CD4-positive, alpha-beta memory T cell (primary cell): ENCODE measurements around the gene CSDE1. TPM values are rescaled to one million over a fixed set of nuclear protein-coding genes. Genes with fewer than 3 reads are reported as not detected.
"Not testable (repeated sequence)": the region's sequence is repeated elsewhere in the genome, so short reads cannot be mapped to it uniquely, and the experiment has no call there.

Experiments used
- CTCF ChIA-PET: fragments of 350-600 bp; sonication (Branson Sonifier 250); formaldehyde crosslinking; loops from one replicate; lab custom pipeline; 2021; ENCODE audit warnings: inconsistent platforms; ENCODE audit not compliant: partially characterized antibody; lab: Charles Lee
- POLR2A ChIA-PET: fragments of 350-600 bp; sonication (Branson Sonifier 250); formaldehyde crosslinking; loops from one replicate; lab custom pipeline; 2021; ENCODE audit not compliant: partially characterized antibody; lab: Charles Lee
- DNase-seq, 5 donors: peaks; one replicate each; pipeline versions ENCODE4 v3.0.0 to v3.0.0-alpha.2; 2020 to 2022; ENCODE audit warnings: mixed read lengths in 1 of 5
- H3K27ac ChIP-seq: one replicate; pipeline ENCODE4 v1.7.0; 2013; ENCODE audit warnings: low read depth, low read length
- H3K27me3 ChIP-seq: 2 replicates; pipeline ENCODE4 v1.7.0; 2013; ENCODE audit warnings: mild to moderate bottlenecking, low read length, moderate library complexity; ENCODE audit not compliant: insufficient read depth
- H3K36me3 ChIP-seq: 2 replicates; pipeline ENCODE4 v1.7.0; 2013; ENCODE audit warnings: mild to moderate bottlenecking, low read length, moderate library complexity; ENCODE audit not compliant: insufficient read depth
- H3K4me1 ChIP-seq: 2 replicates; pipeline ENCODE4 v1.7.0; 2013; ENCODE audit warnings: mild to moderate bottlenecking, low read length, moderate library complexity; ENCODE audit not compliant: insufficient read depth
- H3K4me3 ChIP-seq, 2 donors: one replicate each; pipeline ENCODE4 v1.7.0; 2013; ENCODE audit warnings: low read length in 2 of 2, mild to moderate bottlenecking in 1 of 2
- H3K9me3 ChIP-seq, 2 donors: one replicate each; pipeline ENCODE4 v1.7.0; 2013; ENCODE audit warnings: low read length in 2 of 2, control low read depth in 1 of 2; ENCODE audit not compliant: control insufficient read depth in 1 of 2
- H3K27ac Mint-ChIP-seq, 7 donors: one replicate each; pipeline ENCODE4 v1.8.0; 2020 to 2021; ENCODE audit warnings: mixed read lengths in 7 of 7, mild to moderate bottlenecking in 6 of 7, inconsistent platforms in 3 of 7, moderate library complexity in 3 of 7
- H3K27me3 Mint-ChIP-seq, 2 donors: one replicate each; pipeline ENCODE4 v1.8.0; 2020 to 2021; ENCODE audit warnings: mixed read lengths in 2 of 2
- H3K36me3 Mint-ChIP-seq, 2 donors: one replicate each; pipeline ENCODE4 v1.8.0; 2020 to 2021; ENCODE audit warnings: mixed read lengths in 2 of 2, inconsistent platforms in 1 of 2, mild to moderate bottlenecking in 1 of 2
- H3K4me1 Mint-ChIP-seq, 4 donors: one replicate each; pipeline ENCODE4 v1.8.0; 2020 to 2021; ENCODE audit warnings: mixed read lengths in 4 of 4, mild to moderate bottlenecking in 1 of 4
- H3K4me3 Mint-ChIP-seq, 8 donors: one replicate each; pipeline ENCODE4 v1.8.0; 2020 to 2021; ENCODE audit warnings: mixed read lengths in 8 of 8, mild to moderate bottlenecking in 7 of 8, moderate library complexity in 6 of 8, inconsistent platforms in 3 of 8
- H3K9me3 Mint-ChIP-seq, 8 donors: one replicate each; pipeline ENCODE4 v1.8.0; 2020 to 2021; ENCODE audit warnings: mixed read lengths in 8 of 8, mild to moderate bottlenecking in 5 of 8, inconsistent platforms in 3 of 8, moderate library complexity in 1 of 8
- intact Hi-C: fragments of 100-400 bp; cut with micrococcal nuclease; formaldehyde crosslinking; loops from one replicate; pipeline ENCODE4 v1.15.1; 2023
- polyA plus RNA-seq, 2 donors: library from polyadenylated mRNA; unstranded; fragments of 300-500 nt; fragmentation: Illumina TruSeq; gene quantifications; one replicate each; pipeline ENCODE4 v1.2.3, GENCODE V29; 2021
- total RNA-seq, 2 experiments: library from RNA; stranded (reverse); gene quantifications; one replicate each; pipeline ENCODE4 v1.2.3, GENCODE V29; 2021

The CSDE1 gene
- total and polyA plus RNA-seq, 4 experiments from 2014 or later, result 391 to 559 (median 487) TPM

DNA sequence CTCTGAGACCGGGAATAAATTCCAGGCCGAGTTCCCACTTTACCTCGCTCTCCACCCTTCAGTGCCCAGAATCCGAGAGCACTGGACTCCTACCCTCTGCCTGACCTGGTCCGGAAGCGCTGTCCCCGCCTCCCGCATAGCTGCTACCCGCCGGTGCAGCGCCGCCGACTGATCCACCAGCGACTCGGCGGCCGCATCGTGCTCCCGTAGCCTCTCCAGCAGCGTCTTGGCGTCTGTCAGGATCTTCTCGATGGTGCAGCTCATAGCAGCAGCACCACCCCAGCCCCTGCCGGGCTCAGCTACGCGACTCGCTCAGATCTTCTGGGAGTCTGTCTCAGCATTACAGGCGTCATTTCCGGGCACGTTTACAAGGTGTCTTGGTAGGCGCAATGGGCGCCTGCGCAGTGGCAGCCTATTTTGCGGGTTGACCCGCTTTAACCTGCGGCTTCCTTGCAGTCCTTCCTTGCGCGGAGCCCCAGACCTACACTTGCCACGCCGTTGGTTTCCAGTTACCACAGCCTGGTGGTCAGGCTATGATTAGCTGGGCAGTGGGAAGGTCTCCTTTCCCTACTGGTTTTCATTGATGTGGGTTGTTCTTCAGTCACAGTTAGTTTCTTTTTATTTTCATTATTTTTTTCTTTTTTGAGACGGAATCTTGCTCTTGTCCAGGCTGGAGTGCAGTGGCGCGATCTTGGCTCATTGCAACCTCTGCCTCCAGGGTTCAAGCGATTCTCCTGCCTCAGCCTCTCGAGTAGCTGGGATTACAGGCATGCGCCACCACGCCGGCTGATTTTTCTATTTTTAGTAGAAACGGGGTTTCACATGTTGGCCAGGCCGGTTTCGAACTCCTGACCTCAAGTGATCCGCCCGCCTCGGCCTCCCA lies 22.8 kb upstream of the CSDE1 start, which contains the start of gene SIKE1:
TSS of gene SIKE1 (minus strand) at position 342 of the 883 bp plus-strand sequence. CDS start at position 264, 78 bp downstream.
- peaks cover 26 to 38% of the 10 kb centered on the region in 2 donors for H3K36me3 Mint-ChIP-seq
- H3K27ac Mint-ChIP-seq, result peak within 1 kb of the TSS; percentile 93 to 100 (median 100)
- peaks cover 0 to 3% (median under 1%) of the 10 kb centered on the region in 8 donors for H3K9me3 Mint-ChIP-seq
- DNase-seq, result peak; percentile 93 to 98 (median 96)
- intact Hi-C loops, result loop anchor here (1.0 kb wide), 4 partner anchors 23 to 283 kb away; partner anchors contain the start of genes BCAS2, CSDE1 and NRAS
- H3K27me3 Mint-ChIP-seq, result no peaks in the 10 kb centered on the region
- H3K4me1 Mint-ChIP-seq, result peaks cover 14 to 36% (median 26%) of the 10 kb centered on the region in 4 donors
- peaks cover 18% of the 10 kb centered on the region for H3K4me1 ChIP-seq
- H3K9me3 ChIP-seq, result no peaks in the 10 kb centered on the region
- H3K4me3 Mint-ChIP-seq, result peak within 1 kb of the TSS; percentile 95 to 100 (median 100)
- POLR2A ChIA-PET, result interaction anchor here (0.6 to 3.0 kb wide), 9 partner anchors 12 to 319 kb away, joined by 3 to 45 read pairs (median 4); partner anchors contain the start of genes BCAS2, CSDE1, NRAS and TRIM33
- peak within 1 kb of the TSS; percentile 97 for H3K27ac ChIP-seq
- no peaks in the 10 kb centered on the region for H3K36me3 ChIP-seq
- H3K27me3 ChIP-seq, result no peaks in the 10 kb centered on the region
- CTCF ChIA-PET, result interaction anchor here (0.6 to 1.5 kb wide), 3 partner anchors 65 to 425 kb away, joined by 3 read pairs; partner anchors contain the start of gene BCAS2
- H3K4me3 ChIP-seq, result peak within 1 kb of the TSS; percentile 77 to 83

DNA sequence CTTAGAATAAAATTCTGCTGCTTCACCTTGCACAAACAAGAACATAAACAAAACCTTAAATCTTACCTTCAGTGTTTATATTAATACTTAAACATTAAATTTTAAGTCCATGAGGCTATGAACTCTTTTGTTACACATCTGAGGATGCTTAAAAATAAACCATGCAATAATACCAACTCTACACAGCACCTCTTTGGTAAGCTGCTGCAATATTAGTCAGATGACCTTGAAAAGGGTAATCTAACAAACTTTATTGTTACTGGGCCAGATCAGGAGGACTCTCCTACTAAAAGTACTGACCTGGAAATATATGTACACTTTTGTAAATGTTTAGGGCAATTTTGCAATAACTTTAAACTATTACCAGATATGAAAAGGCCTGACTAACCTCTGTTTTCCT lies 21.9 kb upstream of the CSDE1 start:
- ChIA-PET CTCF (interaction anchor here (1.1 kb wide), 1 partner anchor 199 kb away, joined by 3 read pairs; the partner anchor contains the start of gene BCAS2), POLR2A (interaction anchor here (0.6 to 3.0 kb wide), 6 partner anchors 11 to 268 kb away, joined by 3 to 45 read pairs (median 4); partner anchors contain the start of genes BCAS2, CSDE1 and TRIM33)
- intact Hi-C loops, result loop anchor here (1.0 kb wide), 4 partner anchors 22 to 284 kb away; partner anchors contain the start of genes BCAS2, CSDE1 and NRAS
- Mint-ChIP-seq H3K27me3 (no peaks in the 10 kb centered on the region), H3K4me1 (peaks cover 14 to 36% (median 26%) of the 10 kb centered on the region in 4 donors), H3K4me3 (peak overlapping the region; percentile 95 to 100 (median 100)), H3K9me3 (peaks cover 0 to 3% (median 0%) of the 10 kb centered on the region in 8 donors), H3K27ac (peak overlapping the region; percentile 93 to 100 (median 100)), H3K36me3 (peaks cover 26 to 46% of the 10 kb centered on the region in 2 donors)
- peaks cover 3% of the 10 kb centered on the region for H3K36me3 ChIP-seq
- peak overlapping the region; percentile 77 to 83 for H3K4me3 ChIP-seq
- no peak for DNase-seq
- H3K9me3 ChIP-seq, result no peaks in the 10 kb centered on the region
- no peaks in the 10 kb centered on the region for H3K27me3 ChIP-seq
- H3K27ac ChIP-seq, result peak overlapping the region; percentile 97
- H3K4me1 ChIP-seq, result peaks cover 18% of the 10 kb centered on the region

DNA sequence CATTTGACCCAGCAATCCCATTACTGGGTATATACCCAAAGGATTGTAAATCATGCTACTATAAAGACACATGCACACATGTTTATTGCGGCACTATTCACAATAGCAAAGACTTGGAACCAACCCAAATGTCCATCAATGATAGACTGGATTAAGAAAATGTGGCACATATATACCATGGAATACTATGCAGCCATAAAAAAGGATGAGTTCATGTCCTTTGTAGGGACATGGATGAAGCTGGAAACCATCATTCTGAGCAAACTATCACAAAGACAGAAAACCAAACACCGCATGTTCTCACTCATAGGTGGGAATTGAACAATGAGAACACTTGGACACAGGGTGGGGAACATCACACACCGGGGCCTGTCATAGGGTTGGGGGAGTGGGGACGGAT lies 18.9 kb upstream of the CSDE1 start:
- Histone ChIP-seq H3K4me1 (peaks cover 18% of the 10 kb centered on the region), H3K36me3 (peaks cover 14% of the 10 kb centered on the region)
- Mint-ChIP-seq H3K4me1 (peaks cover 14 to 36% (median 26%) of the 10 kb centered on the region in 4 donors), H3K36me3 (peaks cover 26 to 65% of the 10 kb centered on the region in 2 donors)
- DNase-seq, intact Hi-C loops, H3K27me3 ChIP-seq, H3K27ac Mint-ChIP-seq, H3K9me3 Mint-ChIP-seq, H3K4me3 ChIP-seq, H3K4me3 Mint-ChIP-seq, POLR2A ChIA-PET, H3K9me3 ChIP-seq, H3K27me3 Mint-ChIP-seq, H3K27ac ChIP-seq, CTCF ChIA-PET: not testable (repeated sequence)

DNA sequence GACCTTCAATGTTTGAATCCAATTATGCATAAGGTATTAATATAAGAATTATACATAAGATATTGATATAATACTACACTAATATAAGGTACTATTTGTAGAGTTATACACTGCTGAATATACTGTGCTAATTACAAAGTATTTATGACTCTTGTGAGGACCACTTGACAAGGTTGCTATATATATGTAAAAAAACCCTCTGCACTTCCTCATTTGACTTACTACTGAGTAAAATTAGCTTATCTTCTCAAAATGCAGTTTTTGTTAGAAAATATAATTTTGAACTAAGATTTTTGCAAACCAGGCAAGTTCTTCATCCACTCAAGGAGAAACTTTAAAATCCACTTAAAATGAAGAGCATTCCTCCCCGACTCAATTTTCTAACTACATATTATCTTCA lies 14.2 kb upstream of the CSDE1 start:
- H3K36me3 ChIP-seq, result peaks cover 14% of the 10 kb centered on the region
- H3K27me3 ChIP-seq, result no peaks in the 10 kb centered on the region
- no peak overlapping the region for H3K27ac ChIP-seq
- Mint-ChIP-seq H3K4me1 (no peaks in the 10 kb centered on the region), H3K36me3 (peaks cover 8 to 63% of the 10 kb centered on the region in 2 donors), H3K4me3 (no peak overlapping the region), H3K9me3 (no peaks in the 10 kb centered on the region), H3K27ac (no peak overlapping the region), H3K27me3 (no peaks in the 10 kb centered on the region)
- DNase-seq, result no peak
- intact Hi-C loops, result no loop called here
- CTCF ChIA-PET, result no interaction called here
- no peak overlapping the region for H3K4me3 ChIP-seq
- H3K9me3 ChIP-seq, result no peaks in the 10 kb centered on the region
- POLR2A ChIA-PET, result no interaction called here
- H3K4me1 ChIP-seq, result no peaks in the 10 kb centered on the region

DNA sequence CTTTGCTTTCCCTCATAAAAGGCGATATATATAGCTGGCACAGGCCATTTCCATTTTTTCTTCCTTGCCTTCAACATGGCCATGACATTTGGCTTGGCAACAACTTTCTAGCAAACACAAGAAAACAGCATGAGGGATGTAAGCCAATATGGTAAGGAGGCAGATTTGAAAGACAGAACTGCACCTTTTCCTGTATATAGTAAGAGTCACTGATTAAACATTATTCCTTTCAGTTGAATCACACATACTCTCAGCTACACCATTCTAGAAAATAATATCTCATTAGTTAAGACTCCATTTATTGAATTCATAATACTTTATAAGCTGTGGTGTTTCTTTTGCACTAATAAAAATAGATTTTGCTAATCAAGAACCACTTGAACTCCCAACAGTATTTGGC lies 13.2 kb upstream of the CSDE1 start:
- H3K9me3 Mint-ChIP-seq, result no peaks in the 10 kb centered on the region
- no peaks in the 10 kb centered on the region for H3K27me3 ChIP-seq
- H3K36me3 ChIP-seq, result peaks cover 14% of the 10 kb centered on the region
- H3K4me3 Mint-ChIP-seq, result no peak overlapping the region
- peaks cover 4 to 59% of the 10 kb centered on the region in 2 donors for H3K36me3 Mint-ChIP-seq
- ChIA-PET CTCF (no interaction called here), POLR2A (no interaction called here)
- no peaks in the 10 kb centered on the region for H3K27me3 Mint-ChIP-seq
- no peaks in the 10 kb centered on the region for H3K4me1 ChIP-seq
- no peak overlapping the region for H3K27ac Mint-ChIP-seq
- no peak overlapping the region for H3K4me3 ChIP-seq
- no peak for DNase-seq
- H3K9me3 ChIP-seq, result no peaks in the 10 kb centered on the region
- H3K4me1 Mint-ChIP-seq, result no peaks in the 10 kb centered on the region
- H3K27ac ChIP-seq, result no peak overlapping the region
- intact Hi-C loops, result no loop called here

DNA sequence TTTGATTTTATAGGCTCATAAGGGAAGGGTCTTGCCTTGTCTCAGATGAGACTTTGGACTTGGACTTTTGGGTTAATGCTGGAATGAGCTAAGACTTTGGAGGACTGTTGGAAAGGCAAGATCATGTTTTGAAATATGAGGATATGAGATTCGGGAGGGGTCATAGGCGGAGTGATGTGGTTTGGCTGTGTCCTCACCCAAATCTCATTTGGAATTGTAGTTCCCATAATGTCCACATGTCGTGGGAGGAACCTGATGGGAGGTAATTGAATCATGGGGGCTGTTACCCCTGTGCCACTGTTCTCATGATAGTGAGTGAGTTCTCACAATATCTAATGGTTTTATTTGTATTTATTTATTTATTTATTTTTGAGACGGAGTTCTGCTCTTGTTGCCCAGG lies 6.9 kb upstream of the CSDE1 start:
- no peaks in the 10 kb centered on the region for H3K27me3 ChIP-seq
- Mint-ChIP-seq H3K4me1 (peaks cover 0 to 4% (median 0%) of the 10 kb centered on the region in 4 donors), H3K27me3 (no peaks in the 10 kb centered on the region), H3K27ac (no peak overlapping the region), H3K36me3 (peaks cover 5 to 18% of the 10 kb centered on the region in 2 donors), H3K4me3 (no peak overlapping the region), H3K9me3 (peaks cover 0 to 7% (median 4%) of the 10 kb centered on the region in 8 donors)
- H3K4me1 ChIP-seq, result no peaks in the 10 kb centered on the region
- no peak overlapping the region for H3K27ac ChIP-seq
- H3K9me3 ChIP-seq, result no peaks in the 10 kb centered on the region
- intact Hi-C loops, result no loop called here
- H3K4me3 ChIP-seq, result no peak overlapping the region
- no peak for DNase-seq
- no peaks in the 10 kb centered on the region for H3K36me3 ChIP-seq
- ChIA-PET POLR2A (no interaction called here), CTCF (no interaction called here)
